Keratinocyte (primary cell): ENCODE results near the gene GPR137B. TPM values are rescaled to one million over a fixed set of nuclear protein-coding genes. Genes with fewer than 3 reads are reported as not detected.
"Not testable (repeated sequence)": the region's sequence is repeated elsewhere in the genome, so short reads cannot be mapped to it uniquely, and the experiment has no call there.

Experiments
- DNase-seq: peaks from one replicate; pipeline ENCODE4 v3.0.0-alpha.2; 2011; ENCODE audit warnings: low read depth, missing footprints, low spot score
- FAIRE-seq: peaks from 2 replicates; lab custom pipeline; 2011; peaks lifted over from hg19 to GRCh38; lab: Jason Lieb, UNC
- H2AFZ ChIP-seq: 2 replicates; pipeline ENCODE4 v1.6.0; 2012; ENCODE audit warnings: low read length, control low read depth, inconsistent platforms; ENCODE audit not compliant: control insufficient read depth
- H3K27ac ChIP-seq: 2 replicates; pipeline ENCODE4 v1.5.1; 2011; ENCODE audit warnings: low read length; ENCODE audit not compliant: control insufficient read depth, insufficient read depth
- H3K27me3 ChIP-seq: 3 replicates; pipeline ENCODE4 v1.6.0; 2011; ENCODE audit warnings: low read length; ENCODE audit not compliant: control insufficient read depth, insufficient read depth; ENCODE audit errors: extremely low read depth
- H3K36me3 ChIP-seq, 2 experiments: 2 replicates in 1 of 2; 3 replicates in 1 of 2; pipeline ENCODE4 v1.5.1; 2011; ENCODE audit warnings: low read length in 2 of 2, mild to moderate bottlenecking in 1 of 2; ENCODE audit not compliant: control insufficient read depth in 2 of 2, insufficient read depth in 2 of 2; ENCODE audit errors: extremely low read depth in 1 of 2
- H3K4me1 ChIP-seq: 3 replicates; pipeline ENCODE4 v1.5.1; 2011; ENCODE audit warnings: low read length; ENCODE audit not compliant: control insufficient read depth, insufficient read depth; ENCODE audit errors: extremely low read depth
- H3K4me2 ChIP-seq: 3 replicates; pipeline ENCODE4 v1.6.0; 2011; ENCODE audit warnings: low read depth, low read length; ENCODE audit not compliant: control insufficient read depth, insufficient read depth; ENCODE audit errors: extremely low read depth
- H3K4me3 ChIP-seq, 3 experiments: fragments of 200-600 bp in 1 of 3; sonication (generic) in 1 of 3; 2 replicates in 2 of 3; 3 replicates in 1 of 3; pipeline ENCODE4 v1.5.1; 2011 to 2016; ENCODE audit warnings: low read length in 3 of 3, mild to moderate bottlenecking in 3 of 3, control low read depth in 2 of 3, inconsistent platforms in 1 of 3, low read depth in 1 of 3, mixed read lengths in 1 of 3, mixed run types in 1 of 3, moderate library complexity in 1 of 3; ENCODE audit not compliant: control insufficient read depth in 2 of 3, insufficient read depth in 2 of 3; ENCODE audit errors: extremely low read depth in 1 of 3
- H3K79me2 ChIP-seq: 2 replicates; pipeline ENCODE4 v1.6.0; 2012; ENCODE audit warnings: low read length; ENCODE audit not compliant: control insufficient read depth, insufficient read depth
- H3K9ac ChIP-seq: 3 replicates; pipeline ENCODE4 v1.6.0; 2011; ENCODE audit warnings: low read length; ENCODE audit not compliant: control insufficient read depth, insufficient read depth; ENCODE audit errors: extremely low read depth
- H3K9me1 ChIP-seq: 3 replicates; pipeline ENCODE4 v1.6.0; 2011; ENCODE audit warnings: low read length; ENCODE audit not compliant: control insufficient read depth, insufficient read depth; ENCODE audit errors: extremely low read depth
- H3K9me3 ChIP-seq: 2 replicates; pipeline ENCODE4 v1.5.1; 2012; ENCODE audit warnings: low read depth, low read length; ENCODE audit not compliant: control insufficient read depth
- H4K20me1 ChIP-seq: 3 replicates; pipeline ENCODE4 v1.6.0; 2011; ENCODE audit warnings: low read length; ENCODE audit not compliant: control insufficient read depth, insufficient read depth; ENCODE audit errors: extremely low read depth
- EZH2 ChIP-seq: IDR thresholded peaks from one replicate; pipeline ENCODE4 v1.6.1; 2012; ENCODE audit warnings: inconsistent platforms, mild to moderate bottlenecking, low read length, moderate library complexity
- dilution Hi-C: fragments of 300-500 bp; cut with MboI; formaldehyde crosslinking; loops from one replicate; pipeline ENCODE4 v1.7.0; 2020; ENCODE audit warnings: low sequenced_read_pairs; ENCODE audit not compliant: extremely low pct_ligation_motif_present
- polyA plus RNA-seq, 5 experiments: library from polyadenylated mRNA; depleted of rRNA in 3 of 5; stranded (reverse) in 3 of 5; stranded (forward) in 1 of 5; unstranded in 1 of 5; fragments of >200 nt; gene quantifications; 1 replicate in 1 of 5; 2 replicates in 3 of 5; 3 replicates in 1 of 5; pipeline versions ENCODE4 v1.2.1 to v1.2.3, GENCODE V29; 2011 to 2012; ENCODE audit warnings: missing spikeins in 2 of 5, low read depth in 1 of 5, low replicate concordance in 1 of 5
- TF ChIP-seq, protein P1 (sequence below), 3 experiments: IDR thresholded peaks in 1 of 3; conservative IDR thresholded peaks in 1 of 3; optimal IDR thresholded peaks in 1 of 3; 2 replicates in 2 of 3; 3 replicates in 1 of 3; pipeline versions ENCODE3 to v1.5.1; 2011; ENCODE audit warnings: low read length in 3 of 3, mild to moderate bottlenecking in 3 of 3, moderate library complexity in 2 of 3, control low read depth in 1 of 3, inconsistent platforms in 1 of 3; ENCODE audit not compliant: insufficient read depth in 2 of 3; ENCODE audit errors: extremely low read depth in 1 of 3

Gene GPR137B
- polyA plus RNA-seq, 1 donor (not counting 4 experiments of a cell fraction or from before 2014, with no cell fraction given), result 7.1 TPM

DNA sequence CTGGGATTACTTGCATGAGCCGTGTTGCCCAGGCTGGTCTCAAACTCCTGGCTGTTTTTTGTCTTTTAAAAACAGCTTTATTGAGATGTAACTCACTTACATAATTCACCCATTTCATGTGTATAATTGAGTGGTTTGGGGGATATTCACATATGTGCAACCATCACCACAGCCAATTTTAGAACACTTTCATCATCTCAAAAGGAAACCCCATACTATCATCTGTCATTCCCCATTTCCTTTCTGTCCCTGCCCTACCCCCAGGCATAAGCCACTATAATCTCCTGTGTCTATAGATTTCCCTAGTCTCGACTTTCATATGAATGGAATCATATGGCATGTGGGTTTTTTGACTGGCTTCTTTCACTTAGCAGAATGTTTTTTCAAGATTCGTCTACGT is 43.3 kb downstream of the GPR137B start:
- DNase-seq (no peak), FAIRE-seq (no peak)
- Histone ChIP-seq H3K9me3 (no peaks in the 10 kb centered on the region), H3K4me3 (no peak overlapping the region), H3K27me3 (no peaks in the 10 kb centered on the region), H2AFZ (no peak overlapping the region), H3K4me2 (no peak overlapping the region), H3K27ac (no peak overlapping the region), H3K4me1 (peaks cover 2% of the 10 kb centered on the region), H3K79me2 (no peaks in the 10 kb centered on the region), H3K9me1 (no peaks in the 10 kb centered on the region), H4K20me1 (no peaks in the 10 kb centered on the region), H3K36me3 (no peaks in the 10 kb centered on the region), H3K9ac (no peak overlapping the region)
- dilution Hi-C loops, result no loop called here
- no peak for TF ChIP-seq EZH2
- TF ChIP-seq, protein P1, sequence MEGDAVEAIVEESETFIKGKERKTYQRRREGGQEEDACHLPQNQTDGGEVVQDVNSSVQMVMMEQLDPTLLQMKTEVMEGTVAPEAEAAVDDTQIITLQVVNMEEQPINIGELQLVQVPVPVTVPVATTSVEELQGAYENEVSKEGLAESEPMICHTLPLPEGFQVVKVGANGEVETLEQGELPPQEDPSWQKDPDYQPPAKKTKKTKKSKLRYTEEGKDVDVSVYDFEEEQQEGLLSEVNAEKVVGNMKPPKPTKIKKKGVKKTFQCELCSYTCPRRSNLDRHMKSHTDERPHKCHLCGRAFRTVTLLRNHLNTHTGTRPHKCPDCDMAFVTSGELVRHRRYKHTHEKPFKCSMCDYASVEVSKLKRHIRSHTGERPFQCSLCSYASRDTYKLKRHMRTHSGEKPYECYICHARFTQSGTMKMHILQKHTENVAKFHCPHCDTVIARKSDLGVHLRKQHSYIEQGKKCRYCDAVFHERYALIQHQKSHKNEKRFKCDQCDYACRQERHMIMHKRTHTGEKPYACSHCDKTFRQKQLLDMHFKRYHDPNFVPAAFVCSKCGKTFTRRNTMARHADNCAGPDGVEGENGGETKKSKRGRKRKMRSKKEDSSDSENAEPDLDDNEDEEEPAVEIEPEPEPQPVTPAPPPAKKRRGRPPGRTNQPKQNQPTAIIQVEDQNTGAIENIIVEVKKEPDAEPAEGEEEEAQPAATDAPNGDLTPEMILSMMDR (optimal IDR thresholded peaks at IDR 0.05 in 1 of 3, IDR thresholded peaks at IDR 0.05 in 1 of 3, conservative IDR thresholded peaks at IDR 0.05 in 1 of 3; ENCODE audit: extremely low read depth in 1 of 3, insufficient read depth in 2 of 3, low read length in 3 of 3), result no peak

DNA sequence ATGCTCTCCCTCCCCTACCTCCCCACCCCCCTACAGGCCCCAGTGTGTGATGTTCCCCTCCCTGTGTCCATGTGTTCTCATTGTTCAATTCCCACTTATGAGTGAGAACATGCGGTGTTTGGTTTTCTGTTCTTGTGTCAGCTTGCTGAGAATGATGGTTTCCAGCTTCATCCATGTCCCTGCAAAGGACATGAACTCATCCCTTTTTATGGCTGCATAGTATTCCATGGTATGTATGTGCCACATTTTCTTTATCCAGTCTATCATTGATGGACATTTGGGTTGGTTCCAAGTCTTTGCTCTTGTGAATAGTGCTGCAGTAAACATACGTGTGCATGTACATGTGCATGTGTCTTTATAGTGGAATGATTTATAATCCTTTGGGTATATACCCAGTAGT is 44.1 kb downstream of the GPR137B start:
- H3K9me1 ChIP-seq, FAIRE-seq, H3K27me3 ChIP-seq, H3K27ac ChIP-seq, H3K9me3 ChIP-seq, H3K9ac ChIP-seq, dilution Hi-C loops, H3K4me2 ChIP-seq, H3K4me1 ChIP-seq, H3K36me3 ChIP-seq, H4K20me1 ChIP-seq, H3K4me3 ChIP-seq, H2AFZ ChIP-seq, H3K79me2 ChIP-seq, DNase-seq: not testable (repeated sequence)

DNA sequence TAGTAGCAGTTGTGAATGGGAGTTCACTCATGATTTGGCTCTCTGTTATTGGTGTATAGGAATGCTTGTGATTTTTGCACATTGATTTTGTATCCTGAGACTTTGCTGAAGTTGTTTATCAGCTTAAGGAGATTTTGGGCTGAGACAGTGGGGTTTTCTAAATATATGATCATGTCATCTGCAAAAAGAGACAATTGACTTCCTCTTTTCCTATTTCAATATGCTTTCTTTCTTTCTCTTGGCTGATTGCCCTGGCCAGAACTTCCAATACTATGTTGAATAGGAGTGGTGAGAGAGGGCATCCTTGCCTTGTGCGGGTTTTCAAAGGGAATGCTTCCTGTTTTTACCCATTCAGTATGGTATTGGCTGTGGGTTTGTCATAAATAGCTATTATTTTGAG is 45.7 kb downstream of the GPR137B start:
- H3K4me3 ChIP-seq, H3K27ac ChIP-seq, H3K4me1 ChIP-seq, H3K9me1 ChIP-seq, H3K9me3 ChIP-seq, H2AFZ ChIP-seq, dilution Hi-C loops, H3K9ac ChIP-seq, H3K4me2 ChIP-seq, H3K36me3 ChIP-seq, FAIRE-seq, DNase-seq, H3K79me2 ChIP-seq, H3K27me3 ChIP-seq, H4K20me1 ChIP-seq: not testable (repeated sequence)
